Measurements from ENCODE around the gene SLC6A3.
"Not testable (repeated sequence)": the region's sequence is repeated elsewhere in the genome, so short reads cannot be mapped to it uniquely, and the experiment has no call there.

Gene SLC6A3

GRCh38 chr5:1463326-1464095 lies 18.3 kb upstream of the SLC6A3 start:
- no peak for DNase-seq

- DNase-seq, result no peak
These were observed 17.1 kb upstream of the SLC6A3 start for GRCh38 chr5:1462358-1462757.

- DNase-seq, result no peak
These were observed 16.2 kb upstream of the SLC6A3 start for GRCh38 chr5:1461396-1461795.

- no peak for DNase-seq
These were observed 14.9 kb upstream of the SLC6A3 start for GRCh38 chr5:1460054-1460682.

- DNase-seq, result not testable (repeated sequence)
These were observed 14.2 kb upstream of the SLC6A3 start for GRCh38 chr5:1459435-1459834.

GRCh38 chr5:1456110-1456881 lies 11.1 kb upstream of the SLC6A3 start:
- not testable (repeated sequence) for DNase-seq

- DNase-seq, result no peak
These were observed 8.4 kb upstream of the SLC6A3 start for GRCh38 chr5:1453613-1454012.

GRCh38 chr5:1449081-1449630 lies 3.9 kb upstream of the SLC6A3 start:
- no peak for DNase-seq

GRCh38 chr5:1448511-1449011 lies 3.3 kb upstream of the SLC6A3 start:
- DNase-seq, result no peak

GRCh38 chr5:1447671-1448361 lies 2.6 kb upstream of the SLC6A3 start:
- no peak for DNase-seq

GRCh38 chr5:1446602-1447343 lies 1.5 kb upstream of the SLC6A3 start:
- no peak for DNase-seq

- DNase-seq, result no peak
These were observed 705 bp upstream of the SLC6A3 start for GRCh38 chr5:1445689-1446601.

GRCh38 chr5:1444361-1445189 lies 665 bp downstream of the SLC6A3 start:
- no peak for DNase-seq

- no peak for DNase-seq
These were observed 1.3 kb downstream of the SLC6A3 start for GRCh38 chr5:1443991-1444360.

- DNase-seq, result no peak
These were observed 2.1 kb downstream of the SLC6A3 start for GRCh38 chr5:1443171-1443570.

GRCh38 chr5:1442222-1443145 lies 2.8 kb downstream of the SLC6A3 start:
- no peak for DNase-seq

- DNase-seq, result no peak
These were observed 3.9 kb downstream of the SLC6A3 start for GRCh38 chr5:1441166-1441865.

- no peak for DNase-seq
These were observed 5.1 kb downstream of the SLC6A3 start for GRCh38 chr5:1440098-1440493.

Data from NCI-H1694 (cell line).